HCT116 (cell line): ENCODE results near the gene TCTA. TPM values are rescaled to one million over a fixed set of nuclear protein-coding genes. Genes with fewer than 3 reads are reported as not detected.

Source experiments
- ATAC-seq: fragments of 200-7000 bp; cut with Tn5 transposase; 2 replicates; pipeline ENCODE4 v1.9.1; 2020; ENCODE audit warnings: mild to moderate bottlenecking, moderate library complexity
- BruUV-seq: library from RNA; stranded (reverse); fragments of 400-500 nt; replicated peaks from 2 replicates; lab custom pipeline; 2021; lab: Mats Ljungman, UMichigan
- CTCF ChIA-PET: fragments of 300-600 bp; sonication (Branson Sonifier 250); formaldehyde crosslinking; loops from one replicate; lab custom pipeline; 2021; ENCODE audit warnings: antibody characterized with exemption; lab: Charles Lee
- POLR2A ChIA-PET: fragments of 300-600, 350-600 bp; sonication (Branson Sonifier 250); formaldehyde crosslinking; loops from one replicate; lab custom pipeline; 2021; ENCODE audit warnings: antibody characterized with exemption; lab: Charles Lee
- RAD21 ChIA-PET, 2 experiments: fragments of 300-600 bp; sonication (Branson Sonifier 250); formaldehyde crosslinking; loops; one replicate each; lab custom pipeline; 2023; ENCODE audit warnings: low total read pairs in 2 of 2; ENCODE audit not compliant: uncharacterized antibody in 2 of 2, unreplicated experiment in 2 of 2, low non-redundant PET in 1 of 2; lab: Charles Lee
- DNase-seq: peaks from one replicate; pipeline ENCODE4 v3.0.0-alpha.2; 2010; ENCODE audit warnings: low read depth, low spot score
- H2AFZ ChIP-seq: fragments of 200-600 bp; shearing (Covaris generic), sonication (generic); 2 replicates; pipeline ENCODE4 v1.6.1; 2017; ENCODE audit warnings: low read depth, mixed run types, mixed read lengths, antibody characterized with exemption, low read length; ENCODE audit not compliant: poor library complexity, severe bottlenecking
- H3K27ac ChIP-seq: 2 replicates; pipeline ENCODE4 v1.5.1; 2012; ENCODE audit warnings: low read depth, low read length
- H3K27me3 ChIP-seq: fragments of 200-600 bp; sonication (generic); 2 replicates; pipeline ENCODE4 v1.6.1; 2016; ENCODE audit warnings: mixed run types, low read length, mixed read lengths; ENCODE audit not compliant: insufficient read depth
- H3K36me3 ChIP-seq, 2 experiments: fragments of 200-500 bp in 1 of 2; fragments of 200-600 bp in 1 of 2; sonication (Bioruptor generic) in 1 of 2; sonication (generic) in 1 of 2; 2 replicates each; pipeline versions ENCODE4 v1.5.1 to v1.6.1; 2014 to 2016; ENCODE audit warnings: low read length in 2 of 2, inconsistent platforms in 1 of 2, mixed read lengths in 1 of 2, mixed run types in 1 of 2; ENCODE audit not compliant: insufficient read depth in 2 of 2, control insufficient read depth in 1 of 2
- H3K4me1 ChIP-seq, 2 experiments: fragments of 200-600 bp in 1 of 2; sonication (generic) in 1 of 2; 2 replicates each; pipeline versions ENCODE4 v1.5.1 to v1.6.1; 2012 to 2017; ENCODE audit warnings: low read length in 2 of 2, inconsistent platforms in 1 of 2, mild to moderate bottlenecking in 1 of 2, mixed read lengths in 1 of 2, mixed run types in 1 of 2, moderate library complexity in 1 of 2; ENCODE audit not compliant: insufficient read depth in 2 of 2, control insufficient read depth in 1 of 2
- H3K4me2 ChIP-seq: fragments of 200-600 bp; sonication (generic); 2 replicates; pipeline ENCODE4 v1.6.1; 2017; ENCODE audit warnings: mixed run types, low read length, mixed read lengths
- H3K4me3 ChIP-seq, 2 experiments: fragments of 200-600 bp in 1 of 2; sonication (generic) in 1 of 2; replicated peaks in 1 of 2; 2 replicates each; pipeline ENCODE4 v1.5.1; 2011 to 2016; ENCODE audit warnings: low read length in 2 of 2, control low read depth in 1 of 2, low read depth in 1 of 2, mild to moderate bottlenecking in 1 of 2, mixed read lengths in 1 of 2, mixed run types in 1 of 2
- H3K79me2 ChIP-seq: fragments of 200-600 bp; sonication (generic); 2 replicates; pipeline ENCODE4 v1.6.1; 2017; ENCODE audit warnings: mild to moderate bottlenecking, mixed run types, low read length, moderate library complexity, mixed read lengths; ENCODE audit not compliant: insufficient read depth
- H3K9ac ChIP-seq: fragments of 200-600 bp; sonication (generic); 2 replicates; pipeline ENCODE4 v1.6.1; 2016; ENCODE audit warnings: low read length, mixed read lengths
- H3K9me2 ChIP-seq: fragments of 200-600 bp; sonication (generic), shearing (Covaris generic); 2 replicates; pipeline ENCODE4 v1.6.1; 2017; ENCODE audit warnings: mixed run types, mild to moderate bottlenecking, moderate library complexity; ENCODE audit not compliant: insufficient read depth
- H3K9me3 ChIP-seq, 2 experiments: fragments of 200-500 bp in 1 of 2; fragments of 200-600 bp in 1 of 2; sonication (Bioruptor generic) in 1 of 2; sonication (generic) in 1 of 2; 2 replicates each; pipeline ENCODE4 v1.6.1; 2014 to 2017; ENCODE audit warnings: low read length in 2 of 2, mixed read lengths in 2 of 2, inconsistent platforms in 1 of 2, low read depth in 1 of 2, mild to moderate bottlenecking in 1 of 2, mixed run types in 1 of 2, moderate library complexity in 1 of 2; ENCODE audit not compliant: control insufficient read depth in 1 of 2, insufficient read depth in 1 of 2
- H4K20me1 ChIP-seq: fragments of 200-600 bp; sonication (generic), shearing (Covaris generic); 2 replicates; pipeline ENCODE4 v1.6.1; 2017; ENCODE audit warnings: mixed run types, mild to moderate bottlenecking, moderate library complexity; ENCODE audit not compliant: insufficient read depth
- FOSL1 ChIP-seq: IDR thresholded peaks from 2 replicates; pipeline ENCODE4 v1.6.1; 2012; ENCODE audit warnings: low read depth
- ZFX ChIP-seq: fragments of 450-650 bp; IDR thresholded peaks from 2 replicates; pipeline ENCODE4 v1.6.1; 2017
- intact Hi-C: fragments of 100-400 bp; cut with micrococcal nuclease; formaldehyde crosslinking; loops from 2 replicates; pipeline ENCODE4 v1.10.0; 2022
- total RNA-seq: library from RNA; stranded (reverse); gene quantifications from one replicate; pipeline ENCODE4 v1.2.1, GENCODE V29; 2021; ENCODE audit not compliant: unreplicated experiment
- TF ChIP-seq, protein P1 (sequence below): IDR thresholded peaks from 2 replicates; pipeline ENCODE4 v1.6.1; 2012
- TF ChIP-seq, protein P2 (sequence below): IDR thresholded peaks from 2 replicates; pipeline ENCODE4 v1.6.1; 2012; ENCODE audit warnings: low read depth
- TF ChIP-seq, protein P3 (sequence below): IDR thresholded peaks from 2 replicates; pipeline ENCODE4 v1.6.1; 2012

The TCTA gene
- total RNA-seq, 1 experiment from 2014 or later: 11.9 TPM

DNA sequence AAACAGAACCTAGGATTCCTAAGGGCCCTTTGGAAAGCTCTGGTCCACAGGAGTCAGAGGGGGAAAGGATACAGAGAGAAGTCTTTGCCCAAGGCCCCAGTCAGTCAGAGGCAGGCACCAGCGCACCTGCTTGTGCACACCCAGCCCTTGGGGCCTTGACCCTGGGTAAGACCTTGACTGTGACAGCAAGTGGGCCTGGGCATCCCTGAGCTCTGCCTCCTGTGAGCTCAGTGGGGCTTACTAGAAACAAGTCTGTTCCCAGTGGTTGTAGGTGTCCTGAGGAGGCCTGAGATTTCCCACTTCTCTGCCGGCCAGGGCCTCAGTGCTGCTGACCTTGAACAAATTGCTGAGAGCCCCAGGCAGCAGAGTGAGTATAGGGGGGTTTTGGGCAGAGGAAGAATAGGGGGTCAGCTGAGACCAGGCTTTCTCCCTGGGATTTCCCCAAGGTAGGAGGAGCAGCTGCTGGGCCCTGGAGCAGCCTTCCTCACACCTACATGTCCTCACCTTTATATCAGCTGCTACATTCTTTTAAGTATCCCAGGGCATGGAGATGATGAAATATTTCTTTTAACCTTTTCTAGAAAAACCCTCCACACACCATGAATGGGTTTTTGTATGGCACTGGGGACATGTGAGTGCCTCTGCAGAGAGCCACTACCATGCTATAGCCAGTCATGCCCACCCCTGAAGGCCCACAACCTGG is 48.1 kb downstream of the TCTA start:
- Histone ChIP-seq H3K79me2 (no peaks in the 10 kb centered on the region), H3K4me1 (peaks cover 21 to 44% of the 10 kb centered on the region in 2 experiments), H2AFZ (no peak overlapping the region), H3K27ac (no peak overlapping the region), H3K4me2 (no peak overlapping the region), H3K9ac (no peak overlapping the region), H3K4me3 (no peak overlapping the region), H3K9me2 (no peaks in the 10 kb centered on the region), H3K36me3 (no peaks in the 10 kb centered on the region), H3K9me3 (no peaks in the 10 kb centered on the region), H4K20me1 (no peaks in the 10 kb centered on the region), H3K27me3 (no peaks in the 10 kb centered on the region)
- no TSS peak for BruUV-seq
- ChIA-PET RAD21 (no interaction called here), POLR2A (no interaction called here), CTCF (interaction anchor here (3.3 kb wide), 1 partner anchor 11 kb away, joined by 14 read pairs; no protein-coding TSS in a partner anchor)
- TF ChIP-seq, protein P1, sequence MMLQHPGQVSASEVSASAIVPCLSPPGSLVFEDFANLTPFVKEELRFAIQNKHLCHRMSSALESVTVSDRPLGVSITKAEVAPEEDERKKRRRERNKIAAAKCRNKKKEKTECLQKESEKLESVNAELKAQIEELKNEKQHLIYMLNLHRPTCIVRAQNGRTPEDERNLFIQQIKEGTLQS: no peak
- TF ChIP-seq, protein P2, sequence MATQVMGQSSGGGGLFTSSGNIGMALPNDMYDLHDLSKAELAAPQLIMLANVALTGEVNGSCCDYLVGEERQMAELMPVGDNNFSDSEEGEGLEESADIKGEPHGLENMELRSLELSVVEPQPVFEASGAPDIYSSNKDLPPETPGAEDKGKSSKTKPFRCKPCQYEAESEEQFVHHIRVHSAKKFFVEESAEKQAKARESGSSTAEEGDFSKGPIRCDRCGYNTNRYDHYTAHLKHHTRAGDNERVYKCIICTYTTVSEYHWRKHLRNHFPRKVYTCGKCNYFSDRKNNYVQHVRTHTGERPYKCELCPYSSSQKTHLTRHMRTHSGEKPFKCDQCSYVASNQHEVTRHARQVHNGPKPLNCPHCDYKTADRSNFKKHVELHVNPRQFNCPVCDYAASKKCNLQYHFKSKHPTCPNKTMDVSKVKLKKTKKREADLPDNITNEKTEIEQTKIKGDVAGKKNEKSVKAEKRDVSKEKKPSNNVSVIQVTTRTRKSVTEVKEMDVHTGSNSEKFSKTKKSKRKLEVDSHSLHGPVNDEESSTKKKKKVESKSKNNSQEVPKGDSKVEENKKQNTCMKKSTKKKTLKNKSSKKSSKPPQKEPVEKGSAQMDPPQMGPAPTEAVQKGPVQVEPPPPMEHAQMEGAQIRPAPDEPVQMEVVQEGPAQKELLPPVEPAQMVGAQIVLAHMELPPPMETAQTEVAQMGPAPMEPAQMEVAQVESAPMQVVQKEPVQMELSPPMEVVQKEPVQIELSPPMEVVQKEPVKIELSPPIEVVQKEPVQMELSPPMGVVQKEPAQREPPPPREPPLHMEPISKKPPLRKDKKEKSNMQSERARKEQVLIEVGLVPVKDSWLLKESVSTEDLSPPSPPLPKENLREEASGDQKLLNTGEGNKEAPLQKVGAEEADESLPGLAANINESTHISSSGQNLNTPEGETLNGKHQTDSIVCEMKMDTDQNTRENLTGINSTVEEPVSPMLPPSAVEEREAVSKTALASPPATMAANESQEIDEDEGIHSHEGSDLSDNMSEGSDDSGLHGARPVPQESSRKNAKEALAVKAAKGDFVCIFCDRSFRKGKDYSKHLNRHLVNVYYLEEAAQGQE: no peak
- TF ChIP-seq FOSL1: no peak
- TF ChIP-seq, protein P3, sequence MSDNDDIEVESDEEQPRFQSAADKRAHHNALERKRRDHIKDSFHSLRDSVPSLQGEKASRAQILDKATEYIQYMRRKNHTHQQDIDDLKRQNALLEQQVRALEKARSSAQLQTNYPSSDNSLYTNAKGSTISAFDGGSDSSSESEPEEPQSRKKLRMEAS: no peak
- TF ChIP-seq ZFX: no peak
- DNase-seq: no peak
- intact Hi-C loops: no loop called here
- ATAC-seq: no peak
